Activated naive CD8-positive, alpha-beta T cell (primary cell): ENCODE results near the gene SLC25A19.
"Not testable (repeated sequence)": the region's sequence is repeated elsewhere in the genome, so short reads cannot be mapped to it uniquely, and the experiment has no call there.

ENCODE experiments used
- H3K27ac Mint-ChIP-seq: one replicate; pipeline ENCODE4 v1.8.0; 2021; ENCODE audit warnings: mixed read lengths
- H3K27me3 Mint-ChIP-seq: one replicate; pipeline ENCODE4 v1.8.0; 2021; ENCODE audit warnings: mixed read lengths
- H3K36me3 Mint-ChIP-seq: one replicate; pipeline ENCODE4 v1.8.0; 2021; ENCODE audit warnings: mixed read lengths
- H3K4me1 Mint-ChIP-seq: one replicate; pipeline ENCODE4 v1.8.0; 2021; ENCODE audit warnings: low read depth, mixed read lengths
- H3K4me3 Mint-ChIP-seq: one replicate; pipeline ENCODE4 v1.8.0; 2021; ENCODE audit warnings: mild to moderate bottlenecking, mixed read lengths
- H3K9me3 Mint-ChIP-seq: one replicate; pipeline ENCODE4 v1.8.0; 2021; ENCODE audit warnings: low read depth, mixed read lengths

Gene SLC25A19

DNA sequence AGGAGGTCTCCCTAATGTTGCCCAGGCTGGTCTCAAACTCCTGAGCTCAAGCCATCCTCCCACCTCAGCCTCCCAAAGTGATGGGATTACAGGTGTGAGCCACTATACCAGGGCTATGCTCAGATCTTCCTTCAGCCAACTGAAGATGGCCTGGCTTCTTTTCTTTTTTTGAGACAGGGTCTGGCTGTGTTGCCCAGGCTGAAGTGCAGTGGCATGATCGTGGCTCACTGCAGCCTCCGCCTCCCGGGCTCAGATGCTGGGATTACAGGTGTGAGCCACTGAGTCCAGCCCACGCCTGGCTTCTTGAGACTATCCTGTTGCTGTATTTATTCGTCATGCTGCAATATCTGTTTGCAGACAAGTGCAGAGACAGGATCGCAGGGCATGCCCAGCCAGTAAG lies 4.1 kb downstream of the SLC25A19 start:
- peaks cover 14% of the 10 kb centered on the region for H3K4me1 Mint-ChIP-seq
- no peaks in the 10 kb centered on the region for H3K9me3 Mint-ChIP-seq
- H3K36me3 Mint-ChIP-seq: peaks cover 5% of the 10 kb centered on the region
- H3K27me3 Mint-ChIP-seq: no peaks in the 10 kb centered on the region
- H3K4me3 Mint-ChIP-seq: no peak overlapping the region
- no peak overlapping the region for H3K27ac Mint-ChIP-seq

DNA sequence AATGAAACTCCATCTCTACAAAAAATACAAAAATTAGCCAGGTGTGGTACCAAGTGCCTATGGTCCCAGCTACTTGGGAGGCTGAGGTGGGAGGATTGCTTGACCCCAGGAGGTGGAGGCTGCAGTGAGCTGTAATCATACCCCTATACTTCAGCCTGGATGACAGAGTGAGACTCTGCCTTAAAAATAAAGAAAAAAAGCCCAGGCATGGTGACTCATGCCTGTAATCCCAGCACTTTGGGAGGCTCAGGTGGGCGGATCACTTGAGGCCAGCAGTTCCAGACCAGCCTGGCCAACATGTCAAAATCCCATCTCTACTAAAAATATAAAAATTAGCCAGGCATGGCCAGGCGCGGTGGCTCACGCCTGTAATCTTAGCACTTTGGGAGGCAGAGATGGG lies 9.0 kb downstream of the SLC25A19 start:
- not testable (repeated sequence) for H3K9me3 Mint-ChIP-seq, H3K4me3 Mint-ChIP-seq, H3K4me1 Mint-ChIP-seq, H3K36me3 Mint-ChIP-seq, H3K27me3 Mint-ChIP-seq, H3K27ac Mint-ChIP-seq

DNA sequence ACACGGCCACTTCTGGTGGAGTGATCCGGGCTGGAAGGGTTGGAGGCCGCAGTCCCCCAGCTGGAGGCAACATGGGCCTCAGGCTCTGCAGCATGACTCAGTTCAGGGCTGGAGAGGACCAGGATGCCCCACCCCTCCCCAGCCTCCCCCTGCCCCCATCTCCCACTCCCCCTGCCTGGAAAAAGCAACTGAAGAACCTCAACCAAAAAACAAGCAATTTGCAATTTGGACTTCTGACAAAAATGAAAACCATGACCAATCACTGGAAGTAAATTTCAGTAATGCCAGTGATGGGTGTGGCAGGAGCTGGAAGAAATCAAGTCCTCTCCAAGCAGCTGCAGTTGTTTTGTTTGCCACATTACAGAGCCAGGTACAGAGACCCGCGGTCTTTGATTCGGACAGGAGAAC lies 11.6 kb downstream of the SLC25A19 start:
- Mint-ChIP-seq H3K36me3 (no peaks in the 10 kb centered on the region), H3K27ac (no peak overlapping the region), H3K4me1 (peaks cover 12% of the 10 kb centered on the region), H3K9me3 (no peaks in the 10 kb centered on the region), H3K27me3 (no peaks in the 10 kb centered on the region), H3K4me3 (no peak overlapping the region)

DNA sequence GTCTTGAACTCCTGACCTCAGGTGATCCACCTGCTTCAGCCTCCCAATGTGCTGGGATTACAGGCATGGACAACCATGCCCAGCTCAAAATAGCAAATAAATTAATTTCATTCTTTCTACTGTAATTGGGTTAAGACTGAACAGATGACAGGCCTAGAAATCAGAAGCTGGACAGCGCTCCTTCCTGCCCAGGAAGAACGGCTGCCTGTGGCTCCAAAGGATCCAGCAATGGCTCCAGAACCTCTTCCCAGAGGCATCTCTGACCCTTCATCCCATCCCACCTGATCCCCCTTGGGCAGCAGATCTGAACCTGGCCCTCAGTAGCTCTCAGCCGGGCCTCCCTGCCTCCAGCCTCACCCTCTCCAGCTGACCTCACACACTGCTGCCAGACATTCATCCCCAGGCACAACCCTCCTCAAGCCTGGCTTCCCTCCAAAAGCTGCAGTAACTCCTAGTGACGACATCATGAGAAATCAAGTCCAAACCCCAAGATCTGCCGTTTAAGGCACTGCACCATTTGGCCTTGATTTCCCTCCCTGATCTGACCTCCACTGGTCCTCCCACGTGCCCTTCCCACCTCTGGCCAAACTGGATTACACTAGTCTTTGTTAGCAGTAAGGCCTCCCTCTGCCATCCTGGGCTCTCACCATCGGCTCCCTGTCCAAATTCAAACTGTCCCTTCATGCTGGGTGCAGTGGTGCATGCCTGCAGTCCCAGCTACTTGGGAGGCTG lies 15.1 kb downstream of the SLC25A19 start:
- no peaks in the 10 kb centered on the region for H3K36me3 Mint-ChIP-seq
- H3K27ac Mint-ChIP-seq: peak overlapping the region; percentile 73
- no peaks in the 10 kb centered on the region for H3K27me3 Mint-ChIP-seq
- H3K4me3 Mint-ChIP-seq: peak overlapping the region; percentile 67
- peaks cover 25% of the 10 kb centered on the region for H3K4me1 Mint-ChIP-seq
- no peaks in the 10 kb centered on the region for H3K9me3 Mint-ChIP-seq

DNA sequence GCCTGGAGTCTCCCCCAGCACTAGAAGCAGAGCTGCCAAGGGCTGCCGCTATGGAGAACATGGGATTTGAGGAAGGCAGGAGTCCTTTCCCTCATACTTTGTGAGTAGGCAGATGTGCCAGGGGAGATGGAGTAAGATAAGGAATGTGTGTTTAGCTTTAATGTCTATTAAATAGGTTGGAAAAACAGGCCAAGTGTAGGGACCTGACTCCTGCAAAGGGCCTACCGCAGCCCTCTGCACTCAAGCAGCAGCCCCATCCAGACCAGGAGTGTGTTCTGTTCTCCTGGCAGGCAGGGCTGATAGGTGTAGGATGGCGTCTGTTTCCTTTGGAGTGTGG lies 16.4 kb downstream of the SLC25A19 start:
- peaks cover 30% of the 10 kb centered on the region for H3K4me1 Mint-ChIP-seq
- no peaks in the 10 kb centered on the region for H3K36me3 Mint-ChIP-seq
- peak overlapping the region; percentile 91 for H3K4me3 Mint-ChIP-seq
- peak overlapping the region; percentile 81 for H3K27ac Mint-ChIP-seq
- H3K9me3 Mint-ChIP-seq: no peaks in the 10 kb centered on the region
- H3K27me3 Mint-ChIP-seq: no peaks in the 10 kb centered on the region

DNA sequence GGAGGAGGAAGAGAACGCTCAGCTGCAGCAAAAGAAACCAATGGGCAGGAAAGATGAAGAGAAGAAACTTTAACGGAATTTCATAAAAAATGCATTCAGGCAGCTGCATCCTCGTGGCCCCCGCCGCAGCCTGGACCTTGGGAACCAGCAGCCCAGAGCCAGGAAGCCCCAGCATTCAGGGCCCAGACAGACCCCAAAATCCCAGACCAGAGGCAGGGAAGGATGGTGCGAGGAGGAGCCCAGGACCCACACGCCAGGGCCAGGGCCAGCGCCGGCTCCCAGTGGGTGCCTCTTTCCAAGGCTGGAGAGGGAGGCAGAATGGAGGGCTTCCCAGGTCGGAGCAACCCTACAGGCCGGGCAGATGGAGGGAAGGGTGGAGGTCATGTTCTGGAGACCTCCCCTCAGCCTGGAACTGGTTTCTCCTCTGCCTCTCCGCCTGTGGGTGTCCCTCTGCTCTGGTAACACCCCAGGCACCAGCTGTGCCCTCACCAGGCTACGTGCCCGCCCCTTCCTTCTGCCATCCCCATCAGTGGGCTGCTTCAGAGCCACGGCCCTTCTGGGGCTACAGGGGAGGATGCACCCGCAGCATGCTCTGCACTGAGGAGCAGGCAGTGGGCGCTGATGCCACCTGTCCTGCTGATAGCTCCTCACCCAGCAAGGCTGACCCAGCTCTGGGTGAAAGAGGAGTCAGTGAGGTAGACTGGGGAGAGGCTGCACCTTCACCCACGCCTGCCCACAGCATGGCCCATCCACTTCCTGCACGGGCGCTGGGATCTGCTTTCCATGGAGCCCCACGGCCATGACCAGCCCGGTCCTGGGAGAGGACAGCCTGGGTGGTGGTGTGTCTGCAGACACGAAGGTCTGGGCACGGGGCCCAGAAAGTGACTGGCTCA lies 17.0 kb downstream of the SLC25A19 start:
- Mint-ChIP-seq H3K4me1 (peaks cover 31% of the 10 kb centered on the region), H3K36me3 (no peaks in the 10 kb centered on the region), H3K27me3 (no peaks in the 10 kb centered on the region), H3K4me3 (peak overlapping the region; percentile 91), H3K9me3 (no peaks in the 10 kb centered on the region), H3K27ac (peak overlapping the region; percentile 81)

DNA sequence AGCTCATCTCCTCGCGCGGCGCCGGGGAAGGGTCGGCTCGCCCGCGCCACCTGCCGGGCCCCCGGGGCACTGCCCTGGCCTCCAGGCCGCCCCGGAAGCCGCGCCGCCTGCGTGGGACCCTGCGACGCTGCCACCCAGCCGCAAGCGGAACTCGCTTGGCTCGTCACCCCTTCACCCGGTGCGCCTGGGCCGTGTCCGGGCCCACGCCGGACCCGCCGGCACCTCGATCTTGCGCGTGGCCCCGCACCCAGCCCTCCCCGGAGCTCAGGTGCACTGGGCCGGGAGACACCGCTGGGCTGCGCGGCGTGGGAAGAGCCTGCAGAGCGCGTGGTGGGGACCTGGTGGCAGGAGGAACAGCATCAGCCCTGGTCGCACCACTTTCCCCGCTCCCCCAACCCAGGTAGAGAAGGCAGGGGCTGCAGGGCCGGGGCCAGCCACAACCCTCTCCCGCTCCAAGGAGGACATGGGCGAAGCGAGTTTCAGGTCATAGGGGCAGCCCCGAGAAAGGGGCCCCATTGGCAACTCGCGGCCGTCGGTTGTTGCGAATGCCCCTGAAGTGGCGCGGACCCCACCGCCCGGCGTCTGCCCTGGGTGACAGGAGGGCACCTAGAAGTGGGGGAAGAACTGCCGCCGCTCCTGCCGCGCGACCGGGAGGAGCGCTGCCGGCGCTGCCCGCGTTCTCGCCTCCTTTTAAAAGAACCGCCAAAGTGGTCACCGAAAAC lies 17.8 kb downstream of the SLC25A19 start:
- Mint-ChIP-seq H3K27ac (peak overlapping the region; percentile 81), H3K27me3 (no peaks in the 10 kb centered on the region), H3K4me3 (peak overlapping the region; percentile 91), H3K9me3 (no peaks in the 10 kb centered on the region), H3K4me1 (peaks cover 31% of the 10 kb centered on the region), H3K36me3 (no peaks in the 10 kb centered on the region)

DNA sequence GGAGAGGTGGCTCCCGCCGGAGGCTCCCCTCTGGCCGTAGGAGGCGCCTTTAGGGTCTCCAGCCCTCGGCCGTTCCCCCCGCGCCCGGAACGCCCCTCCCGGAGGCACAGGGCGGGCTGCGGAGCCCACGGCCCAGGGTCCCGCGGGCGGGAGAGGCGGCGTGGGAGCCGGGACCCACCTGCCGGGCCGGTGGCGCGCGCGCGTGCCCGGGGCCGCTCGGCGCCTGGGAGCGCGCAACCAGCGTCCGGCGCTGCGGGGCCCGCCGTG lies 18.3 kb downstream of the SLC25A19 start, which contains the start of gene MIF4GD:
Gene MIF4GD (minus strand): TSS at position 266 of the 267 bp plus-strand sequence. CDS start 1,036 bp downstream, outside the sequence.
- Mint-ChIP-seq H3K27ac (peak within 1 kb of the TSS; percentile 81), H3K4me3 (peak within 1 kb of the TSS; percentile 91), H3K4me1 (peaks cover 31% of the 10 kb centered on the region), H3K9me3 (no peaks in the 10 kb centered on the region), H3K27me3 (no peaks in the 10 kb centered on the region), H3K36me3 (no peaks in the 10 kb centered on the region)

DNA sequence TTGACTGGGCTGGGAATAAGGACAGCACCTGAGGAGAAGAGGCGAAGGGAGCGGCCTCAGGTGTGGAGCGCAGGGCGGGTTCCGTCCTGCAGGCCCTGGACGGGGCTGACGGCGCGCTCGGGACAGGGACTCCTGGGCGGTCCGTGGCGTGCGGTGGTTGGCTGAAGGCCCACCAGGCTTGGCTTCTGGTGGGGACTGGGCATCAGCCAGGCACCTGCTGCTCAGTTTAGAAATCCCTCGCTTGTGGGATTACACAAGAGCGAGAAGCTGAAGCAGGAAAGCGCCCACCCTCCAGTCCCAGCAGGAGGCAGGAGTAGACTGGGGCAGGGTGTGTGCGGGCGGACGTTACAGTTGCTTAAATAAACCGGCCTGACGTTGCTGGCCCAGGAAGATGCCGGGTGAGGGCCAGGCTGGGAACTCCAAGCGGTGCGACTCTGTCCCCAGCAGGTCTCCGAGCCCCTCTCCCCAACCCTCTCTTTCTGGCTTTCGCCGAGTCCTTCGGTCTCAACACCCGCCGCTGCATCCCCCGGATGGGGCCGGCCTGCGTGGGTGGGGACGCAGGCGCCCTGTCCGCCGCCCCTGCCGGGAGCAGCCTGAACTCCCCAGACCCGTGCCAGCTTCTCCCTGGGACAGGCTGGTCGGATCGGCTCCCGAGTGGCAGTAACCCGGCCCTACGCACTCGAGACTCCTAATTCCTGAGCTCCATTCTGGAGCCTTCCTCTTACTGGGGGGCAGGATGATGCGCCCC lies 18.8 kb downstream of the SLC25A19 start:
- Mint-ChIP-seq H3K4me3 (peak overlapping the region; percentile 88), H3K36me3 (no peaks in the 10 kb centered on the region), H3K9me3 (no peaks in the 10 kb centered on the region), H3K4me1 (peaks cover 31% of the 10 kb centered on the region), H3K27ac (peak overlapping the region; percentile 70), H3K27me3 (no peaks in the 10 kb centered on the region)

DNA sequence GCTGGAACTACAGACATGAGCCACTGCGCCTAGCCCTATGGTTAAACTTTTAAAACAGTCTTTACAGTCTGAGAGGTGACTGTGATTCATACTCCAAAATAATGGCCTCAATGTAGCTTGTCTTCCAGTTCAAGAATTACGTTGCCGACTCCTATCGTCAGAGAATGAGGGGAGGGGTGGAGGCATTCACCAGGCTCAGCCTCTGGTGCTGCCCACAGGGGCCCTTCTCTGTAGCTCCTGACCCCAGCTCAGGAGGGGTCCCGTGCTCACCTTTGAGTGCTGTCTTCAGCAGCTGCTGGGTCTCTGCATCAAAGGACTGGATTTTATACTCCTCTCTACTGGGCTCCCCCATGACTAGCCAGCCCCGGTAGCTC lies 19.4 kb downstream of the SLC25A19 start:
- Mint-ChIP-seq H3K9me3 (no peaks in the 10 kb centered on the region), H3K27ac (peak overlapping the region; percentile 46), H3K4me3 (peak overlapping the region; percentile 88), H3K27me3 (no peaks in the 10 kb centered on the region), H3K36me3 (no peaks in the 10 kb centered on the region), H3K4me1 (peaks cover 29% of the 10 kb centered on the region)

DNA sequence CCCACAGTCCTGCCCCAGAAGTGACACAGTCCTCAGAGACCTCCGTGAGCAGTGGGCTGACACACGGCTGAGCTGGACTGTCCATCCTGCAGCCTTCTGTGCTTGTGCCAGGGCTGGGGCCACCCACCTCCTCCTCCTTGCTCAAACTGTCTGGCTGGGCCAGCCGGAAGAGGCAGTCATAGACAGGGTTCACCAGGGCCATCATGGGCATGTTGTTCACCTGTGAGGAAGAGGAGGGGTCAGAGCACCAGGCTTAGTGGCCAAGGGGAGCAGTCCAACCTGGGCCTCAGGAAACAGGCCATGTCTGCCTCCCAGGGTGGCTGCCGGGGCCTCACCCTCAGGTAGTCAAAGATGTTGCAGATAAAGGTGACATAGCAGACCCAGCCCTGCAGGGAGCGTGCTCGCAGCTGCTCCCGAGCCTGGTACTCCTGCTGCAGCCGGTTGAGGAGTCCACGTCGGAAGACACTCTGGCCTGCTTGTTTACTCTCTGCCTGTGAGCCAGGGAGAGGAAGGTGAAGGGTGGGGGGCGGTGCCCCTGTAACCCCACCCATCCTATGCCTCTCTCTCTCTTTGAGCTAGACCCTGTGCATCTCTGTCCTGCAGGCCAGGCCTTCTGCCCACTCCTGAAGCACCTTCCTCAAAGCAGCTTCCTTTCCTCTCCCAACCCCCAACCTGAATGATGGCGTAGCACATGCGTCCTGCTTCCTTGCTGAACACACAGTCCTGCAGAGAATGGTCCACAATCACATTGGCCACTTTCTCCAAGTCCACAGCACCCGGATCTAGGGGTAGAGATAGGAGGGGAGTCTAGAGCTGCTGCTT lies 21.6 kb downstream of the SLC25A19 start:
- H3K9me3 Mint-ChIP-seq: no peaks in the 10 kb centered on the region
- peaks cover 26% of the 10 kb centered on the region for H3K4me1 Mint-ChIP-seq
- peaks cover 3% of the 10 kb centered on the region for H3K36me3 Mint-ChIP-seq
- H3K27ac Mint-ChIP-seq: no peak overlapping the region
- no peak overlapping the region for H3K4me3 Mint-ChIP-seq
- no peaks in the 10 kb centered on the region for H3K27me3 Mint-ChIP-seq

DNA sequence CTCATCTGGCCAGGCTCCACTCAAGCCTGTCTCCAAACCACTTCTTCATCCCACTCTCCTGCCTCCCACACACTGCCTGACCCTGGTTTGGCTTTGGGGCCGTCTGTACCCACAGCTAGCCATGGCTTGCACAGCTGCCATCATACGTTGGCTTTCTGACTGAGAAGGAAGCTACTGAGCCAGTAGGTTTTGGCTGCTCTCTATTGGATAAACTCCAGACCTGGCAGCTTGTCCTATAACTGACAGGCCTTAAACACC lies 22.2 kb downstream of the SLC25A19 start:
- no peak overlapping the region for H3K4me3 Mint-ChIP-seq
- peaks cover 7% of the 10 kb centered on the region for H3K36me3 Mint-ChIP-seq
- no peaks in the 10 kb centered on the region for H3K9me3 Mint-ChIP-seq
- H3K27ac Mint-ChIP-seq: no peak overlapping the region
- peaks cover 27% of the 10 kb centered on the region for H3K4me1 Mint-ChIP-seq
- no peaks in the 10 kb centered on the region for H3K27me3 Mint-ChIP-seq

DNA sequence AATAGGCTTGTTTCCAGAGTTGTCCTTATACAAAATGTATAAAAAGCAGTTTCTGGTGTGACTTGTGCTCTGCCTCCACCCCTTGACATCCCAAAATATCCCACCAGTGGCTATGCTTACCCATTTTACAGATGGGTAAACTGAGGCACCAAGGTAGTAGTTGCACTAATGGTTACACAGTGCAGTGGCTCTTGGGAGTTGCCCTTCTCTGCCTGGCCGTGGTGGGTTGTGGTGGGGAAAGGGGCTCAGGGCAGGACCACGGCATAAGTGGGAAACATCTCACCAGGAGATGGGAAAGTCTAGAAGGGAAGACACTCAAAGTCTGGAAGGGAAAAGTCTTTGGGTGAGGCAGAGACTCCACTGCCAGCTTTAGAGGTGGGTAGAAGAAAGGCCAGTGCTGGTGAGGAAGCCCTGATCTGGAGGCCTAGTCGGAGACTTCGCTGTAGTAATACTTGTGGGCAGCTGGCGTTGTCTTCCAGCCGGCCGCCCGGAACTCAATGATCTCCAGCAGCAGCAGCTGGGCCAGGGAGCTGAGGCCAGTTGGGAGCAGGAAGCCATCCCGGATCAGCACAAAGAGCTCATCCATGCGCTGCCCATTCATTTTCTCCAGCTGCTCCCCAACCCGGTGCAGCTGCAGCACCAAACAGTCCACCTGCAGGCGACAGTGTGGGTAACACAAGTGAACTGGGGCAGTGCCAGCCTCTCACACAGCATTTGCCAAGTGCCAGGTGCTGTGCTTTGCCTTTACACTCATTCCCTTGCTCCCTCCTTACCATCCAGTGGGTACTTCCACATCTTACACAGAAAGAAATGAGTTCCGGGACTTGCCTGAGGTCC lies 22.7 kb downstream of the SLC25A19 start:
- Mint-ChIP-seq H3K27ac (no peak overlapping the region), H3K27me3 (no peaks in the 10 kb centered on the region), H3K4me1 (peaks cover 25% of the 10 kb centered on the region), H3K4me3 (no peak overlapping the region), H3K36me3 (peaks cover 7% of the 10 kb centered on the region), H3K9me3 (no peaks in the 10 kb centered on the region)
